Osteoblast (primary cell): ENCODE measurements around the gene PRAMEF20. TPM values are rescaled to one million over a fixed set of nuclear protein-coding genes. Genes with fewer than 3 reads are reported as not detected.
"Not testable (repeated sequence)": the region's sequence is repeated elsewhere in the genome, so short reads cannot be mapped to it uniquely, and the experiment has no call there.

Experiments
- DNase-seq: peaks from one replicate; pipeline ENCODE4 v3.0.0; 2011; ENCODE audit warnings: low spot score, mixed read lengths; ENCODE audit not compliant: insufficient read length; ENCODE audit errors: missing footprints
- H2AFZ ChIP-seq: 2 replicates; pipeline ENCODE4 v1.6.0; 2011; ENCODE audit warnings: mild to moderate bottlenecking, low read length
- H3K27ac ChIP-seq: 2 replicates; pipeline ENCODE4 v1.5.1; 2011; ENCODE audit warnings: mild to moderate bottlenecking, low read depth, low read length, moderate library complexity
- H3K27me3 ChIP-seq: 2 replicates; pipeline ENCODE4 v1.6.0; 2012; ENCODE audit warnings: mild to moderate bottlenecking, control low read depth, inconsistent platforms, low read length, moderate library complexity; ENCODE audit not compliant: insufficient read depth
- H3K36me3 ChIP-seq: 2 replicates; pipeline ENCODE4 v1.5.1; 2011; ENCODE audit warnings: mild to moderate bottlenecking, low read length, control low read depth, moderate library complexity; ENCODE audit not compliant: insufficient read depth
- H3K4me1 ChIP-seq: 2 replicates; pipeline ENCODE4 v1.5.1; 2011; ENCODE audit warnings: mild to moderate bottlenecking, low read length, control low read depth, moderate library complexity; ENCODE audit not compliant: insufficient read depth
- H3K4me2 ChIP-seq: 2 replicates; pipeline ENCODE4 v1.6.0; 2011; ENCODE audit warnings: mild to moderate bottlenecking, low read length; ENCODE audit not compliant: insufficient read depth
- H3K4me3 ChIP-seq: fragments of 200-600 bp; sonication (generic); 3 replicates; pipeline ENCODE4 v1.5.1; 2012; ENCODE audit warnings: mild to moderate bottlenecking, low read length, inconsistent platforms; ENCODE audit not compliant: insufficient read depth
- H3K79me2 ChIP-seq: 2 replicates; pipeline ENCODE4 v1.6.0; 2012; ENCODE audit warnings: mild to moderate bottlenecking, low read length, control low read depth, inconsistent platforms; ENCODE audit not compliant: insufficient read depth
- H3K9me3 ChIP-seq: 2 replicates; pipeline ENCODE4 v1.5.1; 2011; ENCODE audit warnings: low read depth, low read length, control low read depth
- H4K20me1 ChIP-seq: 2 replicates; pipeline ENCODE4 v1.6.0; 2012; ENCODE audit warnings: mild to moderate bottlenecking, low read length, control low read depth; ENCODE audit not compliant: insufficient read depth
- total RNA-seq: library from RNA; depleted of rRNA; stranded (reverse); fragments of >200 nt; gene quantifications from 2 replicates; pipeline ENCODE4 v1.2.3, GENCODE V29; 2012

Gene PRAMEF20
- total RNA-seq, result not detected in 2 replicates

GRCh38 chr1:13410150-13410549 lies at the start of gene PRAMEF20:
TSS of gene PRAMEF20 (plus strand) at chr1:13410450. CDS start at chr1:13416355, 5,905 bp downstream.
- not testable (repeated sequence) for H4K20me1 ChIP-seq, DNase-seq, H3K4me3 ChIP-seq, H3K27me3 ChIP-seq, H3K27ac ChIP-seq, H3K4me1 ChIP-seq, H2AFZ ChIP-seq, H3K4me2 ChIP-seq, H3K36me3 ChIP-seq, H3K79me2 ChIP-seq, H3K9me3 ChIP-seq

GRCh38 chr1:13362364-13362763 lies 47.9 kb upstream of the PRAMEF20 start:
- DNase-seq, H3K27ac ChIP-seq, H3K4me3 ChIP-seq, H2AFZ ChIP-seq, H3K36me3 ChIP-seq, H3K9me3 ChIP-seq, H3K4me1 ChIP-seq, H3K27me3 ChIP-seq, H3K4me2 ChIP-seq, H4K20me1 ChIP-seq, H3K79me2 ChIP-seq: not testable (repeated sequence)

- H3K9me3 ChIP-seq, H3K36me3 ChIP-seq, H3K4me1 ChIP-seq, DNase-seq, H4K20me1 ChIP-seq, H3K79me2 ChIP-seq, H2AFZ ChIP-seq, H3K4me2 ChIP-seq, H3K27me3 ChIP-seq, H3K27ac ChIP-seq, H3K4me3 ChIP-seq: not testable (repeated sequence)
Measured at GRCh38 chr1:13364928-13365327, 45.3 kb upstream of the PRAMEF20 start.

- not testable (repeated sequence) for H3K79me2 ChIP-seq, H3K9me3 ChIP-seq, H3K27ac ChIP-seq, H4K20me1 ChIP-seq, H3K4me1 ChIP-seq, H2AFZ ChIP-seq, H3K4me2 ChIP-seq, H3K27me3 ChIP-seq, H3K36me3 ChIP-seq, H3K4me3 ChIP-seq, DNase-seq
Measured at GRCh38 chr1:13366536-13366935, 43.7 kb upstream of the PRAMEF20 start.

- H3K4me1 ChIP-seq, H3K27ac ChIP-seq, H3K9me3 ChIP-seq, H3K36me3 ChIP-seq, H3K4me3 ChIP-seq, DNase-seq, H2AFZ ChIP-seq, H3K27me3 ChIP-seq, H4K20me1 ChIP-seq, H3K79me2 ChIP-seq, H3K4me2 ChIP-seq: not testable (repeated sequence)
Measured at GRCh38 chr1:13368544-13368943, 41.7 kb upstream of the PRAMEF20 start.

GRCh38 chr1:13378983-13379382 lies 31.3 kb upstream of the PRAMEF20 start:
- H2AFZ ChIP-seq, H3K27me3 ChIP-seq, H3K4me3 ChIP-seq, H3K4me1 ChIP-seq, DNase-seq, H3K9me3 ChIP-seq, H4K20me1 ChIP-seq, H3K27ac ChIP-seq, H3K79me2 ChIP-seq, H3K4me2 ChIP-seq, H3K36me3 ChIP-seq: not testable (repeated sequence)

- H3K27me3 ChIP-seq, H2AFZ ChIP-seq, H3K4me1 ChIP-seq, H3K9me3 ChIP-seq, H3K79me2 ChIP-seq, H3K36me3 ChIP-seq, H3K4me3 ChIP-seq, H3K4me2 ChIP-seq, H3K27ac ChIP-seq, H4K20me1 ChIP-seq, DNase-seq: not testable (repeated sequence)
Measured at GRCh38 chr1:13380380-13380779, 29.9 kb upstream of the PRAMEF20 start.

GRCh38 chr1:13389332-13389731 lies 20.9 kb upstream of the PRAMEF20 start, which contains the start of gene PRAMEF17:
TSS of gene PRAMEF17 (plus strand) at chr1:13389632. CDS start at chr1:13389658, 26 bp downstream.
- not testable (repeated sequence) for H3K4me1 ChIP-seq, H3K9me3 ChIP-seq, H4K20me1 ChIP-seq, H3K4me2 ChIP-seq, H2AFZ ChIP-seq, H3K27me3 ChIP-seq, DNase-seq, H3K36me3 ChIP-seq, H3K4me3 ChIP-seq, H3K79me2 ChIP-seq, H3K27ac ChIP-seq

- not testable (repeated sequence) for DNase-seq, H3K4me2 ChIP-seq, H3K4me3 ChIP-seq, H4K20me1 ChIP-seq, H3K9me3 ChIP-seq, H3K27ac ChIP-seq, H2AFZ ChIP-seq, H3K4me1 ChIP-seq, H3K79me2 ChIP-seq, H3K27me3 ChIP-seq, H3K36me3 ChIP-seq
Measured at GRCh38 chr1:13393004-13393403, 17.2 kb upstream of the PRAMEF20 start.
